ENCODE measurements around the gene CNGA2. TPM values are rescaled to one million over a fixed set of nuclear protein-coding genes. Genes with fewer than 3 reads are reported as not detected.

CNGA2 gene
- total and polyA plus RNA-seq, 10 of the 15 experiments (the other 5 are each of a cell fraction or from before 2014, with no cell fraction given) = not detected

DNA sequence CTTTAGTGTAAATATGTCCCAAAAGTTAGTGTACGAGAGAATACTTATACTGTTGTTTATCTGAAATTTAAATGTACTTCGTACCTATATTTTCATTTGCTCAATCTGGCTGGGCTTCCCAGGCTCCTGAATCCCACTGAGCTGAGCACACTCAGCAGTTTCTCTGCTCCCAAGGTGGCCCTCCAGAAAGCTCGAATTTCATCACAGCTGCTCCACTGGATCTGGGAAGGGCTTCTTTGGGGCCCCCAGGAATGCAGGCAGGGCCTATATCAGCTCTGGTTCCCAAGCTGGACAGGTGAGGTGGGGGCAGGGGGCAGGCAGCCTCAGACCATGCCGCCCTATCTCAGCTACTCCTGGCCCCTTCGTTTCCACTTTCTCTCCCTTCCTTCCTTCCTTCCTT is 20.2 kb upstream of the CNGA2 start:
- 9% methylated on average over 5 of the region's 5 CpGs for WGBS (ENCODE audit: insufficient coverage, insufficient replicate concordance, low lambda C conversion rate, missing lambda C conversion rate)
- in situ Hi-C loops (cut with MboI) = no loop called here

More for the DNA sequence above, 20.2 kb upstream of the CNGA2 start:
- TF ChIP-seq, protein P1, sequence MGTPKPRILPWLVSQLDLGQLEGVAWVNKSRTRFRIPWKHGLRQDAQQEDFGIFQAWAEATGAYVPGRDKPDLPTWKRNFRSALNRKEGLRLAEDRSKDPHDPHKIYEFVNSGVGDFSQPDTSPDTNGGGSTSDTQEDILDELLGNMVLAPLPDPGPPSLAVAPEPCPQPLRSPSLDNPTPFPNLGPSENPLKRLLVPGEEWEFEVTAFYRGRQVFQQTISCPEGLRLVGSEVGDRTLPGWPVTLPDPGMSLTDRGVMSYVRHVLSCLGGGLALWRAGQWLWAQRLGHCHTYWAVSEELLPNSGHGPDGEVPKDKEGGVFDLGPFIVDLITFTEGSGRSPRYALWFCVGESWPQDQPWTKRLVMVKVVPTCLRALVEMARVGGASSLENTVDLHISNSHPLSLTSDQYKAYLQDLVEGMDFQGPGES (IDR thresholded peaks at IDR 0.05) = no peak
- TF ChIP-seq POU2F2 (IDR thresholded peaks at IDR 0.05; ENCODE audit: borderline replicate concordance, low read depth, low read length) = no peak
- TF ChIP-seq IRF4 (IDR thresholded peaks at IDR 0.05; ENCODE audit: low read depth, low read length) = no peak
- TF ChIP-seq CBX5 (IDR thresholded peaks at IDR 0.05; ENCODE audit: low read depth) = no peak
- TF ChIP-seq GATAD2B (conservative IDR thresholded peaks at IDR 0.05; ENCODE audit: low read depth) = no peak
- TF ChIP-seq SMC3 (IDR thresholded peaks at IDR 0.05; ENCODE audit: borderline replicate concordance, low read length) = no peak
- no peak for TF ChIP-seq EZH2 (IDR thresholded peaks at IDR 0.05; ENCODE audit: borderline replicate concordance, control insufficient read depth, low read depth, low read length)
- TF ChIP-seq PML (IDR thresholded peaks at IDR 0.05; ENCODE audit: low read length) = no peak
- TF ChIP-seq EP300 (IDR thresholded peaks at IDR 0.05; ENCODE audit: borderline replicate concordance in 1 of 2, control insufficient read depth in 1 of 2, low read depth in 2 of 2, low read length in 2 of 2) = no peak
- no peak for TF ChIP-seq MEF2B (IDR thresholded peaks at IDR 0.05; ENCODE audit: partially characterized antibody, poor library complexity, severe bottlenecking)
- TF ChIP-seq PAX8 (IDR thresholded peaks at IDR 0.05) = no peak
- no peak for TF ChIP-seq ETV6 (conservative IDR thresholded peaks at IDR 0.05 in 1 of 2, IDR thresholded peaks at IDR 0.05 in 1 of 2; ENCODE audit: borderline replicate concordance in 1 of 2, low read depth in 1 of 2)
- no peak for TF ChIP-seq NFXL1 (IDR thresholded peaks at IDR 0.05; ENCODE audit: borderline replicate concordance)
- TF ChIP-seq, protein P2, sequence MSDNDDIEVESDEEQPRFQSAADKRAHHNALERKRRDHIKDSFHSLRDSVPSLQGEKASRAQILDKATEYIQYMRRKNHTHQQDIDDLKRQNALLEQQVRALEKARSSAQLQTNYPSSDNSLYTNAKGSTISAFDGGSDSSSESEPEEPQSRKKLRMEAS (IDR thresholded peaks at IDR 0.05; ENCODE audit: low read depth, low read length) = no peak
- no peak for TF ChIP-seq KAT2A (conservative IDR thresholded peaks at IDR 0.05; ENCODE audit: control insufficient read depth, low read depth, low read length)
- TF ChIP-seq SP1 (IDR thresholded peaks at IDR 0.05; ENCODE audit: low read depth, low read length) = no peak
- Histone ChIP-seq H4K20me1 (ENCODE audit: control insufficient read depth, insufficient read depth) (no peaks in the 10 kb centered on the region), H3K27ac (ENCODE audit: control insufficient read depth, insufficient read depth) (no peak overlapping the region), H3K9ac (ENCODE audit: control insufficient read depth, insufficient read depth, low read length) (no peak overlapping the region), H3K4me3 (no peak overlapping the region), H3K36me3 (ENCODE audit: control insufficient read depth in 2 of 2, insufficient read depth in 2 of 2, low read length in 1 of 2) (no peaks in the 10 kb centered on the region), H3K27me3 (replicated peaks in 1 of 2; ENCODE audit: control insufficient read depth in 2 of 2, insufficient read depth in 2 of 2, low read length in 1 of 2) (no peaks in the 10 kb centered on the region), H3K4me2 (ENCODE audit: control insufficient read depth, insufficient read depth) (no peak overlapping the region), H3K79me2 (ENCODE audit: control insufficient read depth, insufficient read depth, low read length) (no peaks in the 10 kb centered on the region), H2AFZ (ENCODE audit: control insufficient read depth, low read depth, low read length) (no peak overlapping the region), H3K9me3 (replicated peaks; ENCODE audit: control insufficient read depth, insufficient read depth, low read length) (no peaks in the 10 kb centered on the region), H3K4me1 (ENCODE audit: control insufficient read depth, insufficient read depth, low read length) (no peaks in the 10 kb centered on the region)
- CTCF ChIA-PET = interaction anchor here (0.8 to 1.2 kb wide), 3 partner anchors 20 to 750 kb away, joined by 3 read pairs; partner anchors contain the start of gene CNGA2
- RAD21 ChIA-PET (ENCODE audit: unreplicated experiment) = no interaction called here
- ATAC-seq (no peak), DNase-seq (ENCODE audit: low read depth, low spot score) (no peak), FAIRE-seq (no peak)
- BruUV-seq (replicated peaks) = no TSS peak
- SMC1A ChIA-PET (ENCODE audit: uncharacterized antibody, unreplicated experiment) = no interaction called here
- intact Hi-C loops (cut with micrococcal nuclease; ENCODE audit: unreplicated experiment) = no loop called here
- POLR2A ChIA-PET = interaction anchor here (0.5 kb wide), 1 partner anchor 806 kb away, joined by 3 read pairs; no protein-coding TSS in a partner anchor

Data from GM12878 (cell line).